PC-9 (cell line): ENCODE measurements around the gene MT1G.

Experiments used
- CTCF ChIP-seq: fragments of 200-600 bp; sonication (generic); conservative IDR thresholded peaks from 2 replicates; pipeline ENCODE4 v1.6.1; 2017; ENCODE audit warnings: mixed run types, antibody characterized with exemption, mild to moderate bottlenecking, moderate library complexity
- EZH2 ChIP-seq: fragments of 200-600 bp; sonication (generic); IDR thresholded peaks from 2 replicates; pipeline ENCODE4 v1.8.0; 2017; ENCODE audit warnings: antibody characterized with exemption, low read depth

- TF ChIP-seq CTCF (no peak), EZH2 (no peak)
These were observed 24.0 kb upstream of the MT1G start for GRCh38 chr16:56691885-56692284.
